GM12801 (cell line): ENCODE measurements around the gene FOXP3.

Experiments used
- CTCF ChIP-seq: IDR thresholded peaks from one replicate; pipeline ENCODE4 v1.5.1; 2011; ENCODE audit warnings: control low read depth; ENCODE audit not compliant: insufficient read length; ENCODE audit errors: extremely low read depth

Gene FOXP3

GRCh38 chrX:49250578-49250977 lies 13.9 kb downstream of the FOXP3 start:
- no peak for TF ChIP-seq CTCF

DNA sequence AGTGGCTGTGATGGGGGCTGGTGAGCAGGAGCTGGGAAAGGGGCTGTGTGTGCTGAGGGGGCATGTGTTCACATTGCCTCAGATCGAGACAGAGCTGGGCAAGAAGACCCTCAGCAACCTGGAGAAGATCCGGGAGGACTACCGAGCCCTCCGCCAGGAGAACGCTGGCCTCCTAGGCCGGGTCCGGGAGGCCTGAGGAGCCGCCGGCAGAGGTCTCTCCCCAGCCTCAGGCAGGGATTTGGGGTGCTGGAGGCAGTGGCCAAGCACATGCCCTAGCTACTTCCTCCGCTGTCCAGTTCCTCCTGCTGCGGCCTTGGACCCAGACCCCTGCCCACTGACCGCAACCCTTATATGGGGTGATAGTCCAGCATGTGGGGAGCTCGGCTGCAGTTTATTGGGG lies 14.4 kb downstream of the FOXP3 start:
- TF ChIP-seq CTCF, result no peak

GRCh38 chrX:49249616-49250015 lies 14.9 kb downstream of the FOXP3 start:
- TF ChIP-seq CTCF, result no peak

DNA sequence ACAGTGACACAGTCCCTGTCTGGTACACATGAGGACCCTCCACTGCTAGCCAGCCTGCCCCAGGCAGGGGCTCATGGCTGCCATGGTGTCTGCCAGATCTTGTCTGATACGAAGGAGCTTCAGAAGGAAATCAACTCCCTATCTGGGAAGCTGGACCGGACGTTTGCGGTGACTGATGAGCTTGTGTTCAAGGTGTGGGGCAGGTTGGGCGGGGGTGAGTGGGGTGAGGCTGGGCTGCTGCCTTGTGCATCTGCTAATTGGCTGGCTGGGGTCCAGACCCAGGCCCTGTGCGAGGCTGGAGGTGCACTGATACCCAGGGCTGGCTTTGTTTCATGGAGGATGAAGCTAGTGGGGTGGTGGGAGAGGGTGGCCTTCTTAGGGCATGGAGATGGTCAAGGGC lies 15.4 kb downstream of the FOXP3 start:
- no peak for TF ChIP-seq CTCF

- no peak for TF ChIP-seq CTCF
Observed at GRCh38 chrX:49247916-49248811, 16.3 kb downstream of the FOXP3 start.

GRCh38 chrX:49247346-49247745 lies 17.2 kb downstream of the FOXP3 start:
- TF ChIP-seq CTCF, result no peak

- TF ChIP-seq CTCF, result no peak
Observed at GRCh38 chrX:49246541-49246940, 18.0 kb downstream of the FOXP3 start.
